Left renal cortex interstitium (tissue), 4 donors: ENCODE results near the gene ANXA6. TPM values are rescaled to one million over a fixed set of nuclear protein-coding genes. Genes with fewer than 3 reads are reported as not detected.
"Not testable (repeated sequence)": the region's sequence is repeated elsewhere in the genome, so short reads cannot be mapped to it uniquely, and the experiment has no call there.

ENCODE experiments used
- DNase-seq, 4 donors: peaks; one replicate each; pipeline ENCODE4 v3.0.0-alpha.2; 2013; ENCODE audit warnings: low read depth in 4 of 4, low spot score in 2 of 4, missing footprints in 1 of 4
- polyA plus RNA-seq, 4 donors: library from polyadenylated mRNA; unstranded; fragments of 120-200 nt; gene quantifications; one replicate each; pipeline ENCODE4 v1.2.1, GENCODE V29; 2013; ENCODE audit not compliant: insufficient read length in 4 of 4

Gene ANXA6
- polyA plus RNA-seq: 100 to 1,000 TPM; 130 to 161 (median 150) TPM

DNA sequence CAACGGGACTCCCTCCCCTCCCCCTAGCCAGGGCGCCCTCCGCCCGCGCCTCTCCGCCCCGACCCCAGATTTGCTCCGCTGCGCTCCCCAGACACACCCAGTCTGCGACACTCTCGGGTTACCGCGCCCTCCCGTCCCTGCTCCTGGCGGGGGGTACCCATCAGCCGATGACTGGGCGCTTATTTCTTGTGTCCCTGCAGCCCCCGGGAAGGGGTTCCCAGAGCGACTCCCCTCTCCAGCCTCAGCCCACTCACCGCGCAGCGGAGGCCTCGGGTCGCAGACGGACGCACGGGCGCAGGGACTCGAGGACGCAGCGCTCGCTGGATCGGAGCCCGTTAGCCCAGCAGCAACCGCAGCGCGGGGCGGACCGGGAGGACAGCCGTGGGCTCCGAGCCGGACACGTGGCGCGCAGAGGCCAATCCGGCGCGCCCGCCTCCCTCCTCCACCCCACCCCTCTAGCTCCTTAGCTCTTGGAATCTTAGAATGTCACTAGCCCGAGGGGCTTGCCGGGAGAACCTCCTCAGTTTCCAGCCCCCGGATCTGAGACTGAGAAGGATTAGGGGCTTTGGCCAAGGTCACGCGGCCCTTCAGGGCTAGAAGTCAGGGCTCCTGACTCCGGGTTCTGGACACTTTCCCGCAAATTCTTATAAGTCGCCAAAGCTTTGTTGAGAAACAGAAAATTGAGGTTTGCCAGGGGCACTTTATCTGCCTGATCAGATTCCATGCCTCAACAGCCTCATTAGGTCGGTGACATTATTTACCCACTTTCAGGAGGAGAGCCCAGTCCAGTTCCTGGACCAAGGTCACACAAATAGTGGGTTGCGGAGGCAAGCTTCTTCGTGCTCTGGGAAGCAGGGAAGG is at the start of gene ANXA6:
Gene ANXA6, minus strand, starts transcription at position 354 of the 861 bp plus-strand sequence. CDS start 9,878 bp downstream, outside the sequence.
- DNase-seq: peak; percentile 60 to 77 (median 74)

DNA sequence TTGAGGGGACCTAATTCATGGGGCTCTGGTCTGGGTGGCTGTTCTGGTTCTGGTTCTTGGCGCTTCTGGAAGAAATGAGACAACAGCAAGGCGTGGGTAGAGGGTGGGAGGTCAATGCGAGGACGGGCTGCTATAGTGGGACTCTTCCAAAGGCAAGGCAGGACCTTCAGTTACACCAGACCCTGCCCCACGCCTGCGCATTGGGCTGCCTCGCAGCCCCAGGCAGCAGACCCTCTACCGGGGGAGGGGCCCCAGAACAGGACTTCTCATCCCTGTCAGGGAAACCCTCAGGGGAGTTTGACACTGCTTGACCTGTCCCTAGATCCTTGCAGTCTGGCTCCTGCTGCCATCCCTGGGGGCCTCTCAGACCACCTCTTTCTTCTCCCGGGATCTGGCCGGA is 47.8 kb upstream of the ANXA6 start:
- no peak for DNase-seq

DNA sequence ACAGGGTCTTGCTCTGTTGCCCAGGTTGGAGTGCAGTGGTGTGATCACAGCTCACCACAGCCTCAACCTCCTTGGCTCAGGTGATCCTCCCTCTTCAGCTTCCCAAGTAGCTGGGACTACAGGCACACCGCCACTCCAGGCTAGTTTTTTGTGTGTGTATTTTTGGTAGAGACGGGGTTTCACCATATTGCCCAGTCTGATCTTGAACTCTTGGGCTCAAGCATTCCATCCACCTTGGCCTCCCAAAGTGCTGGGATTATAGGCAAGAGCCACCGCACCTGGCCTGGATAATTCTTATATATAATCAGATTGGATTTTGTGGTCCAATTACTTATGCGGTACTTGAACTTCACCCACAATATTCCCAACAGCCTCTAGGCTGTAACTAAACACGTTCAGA is 46.5 kb upstream of the ANXA6 start:
- DNase-seq: no peak

DNA sequence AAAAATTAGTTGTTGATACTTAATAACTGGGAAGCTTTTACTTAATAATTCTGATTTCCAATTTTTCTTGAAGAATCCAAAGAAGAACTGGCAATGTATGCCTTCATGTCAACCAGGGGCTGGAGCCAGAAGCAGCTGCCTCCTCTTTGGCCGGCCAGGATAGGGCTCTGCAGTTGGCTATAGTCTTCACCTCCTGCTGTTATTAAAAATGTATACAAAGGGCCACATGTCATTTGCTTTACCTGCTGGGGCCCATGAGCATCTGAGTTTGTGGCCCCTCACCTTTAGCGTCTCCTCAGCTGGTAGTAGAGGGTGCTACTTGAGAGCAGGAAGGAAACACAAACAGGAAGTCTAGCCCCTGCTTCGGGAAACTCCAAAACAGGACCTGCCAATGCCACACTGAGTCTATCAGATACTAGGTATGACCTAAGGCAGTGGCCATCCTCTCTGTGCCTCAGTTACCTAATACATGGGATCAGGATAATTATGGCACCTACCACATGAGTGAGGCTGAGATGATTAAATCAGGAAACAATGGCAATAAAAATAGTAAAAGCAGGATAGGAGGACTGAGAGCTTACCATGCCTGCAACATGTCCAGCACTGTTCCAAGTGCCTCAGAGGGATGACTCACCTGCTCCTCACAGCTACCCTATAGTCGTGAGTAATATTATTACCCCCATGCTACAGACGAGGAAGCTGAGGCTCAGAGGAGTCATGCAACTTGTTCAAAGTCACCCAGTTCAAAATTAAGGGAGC is 45.0 kb upstream of the ANXA6 start:
- DNase-seq: no peak

DNA sequence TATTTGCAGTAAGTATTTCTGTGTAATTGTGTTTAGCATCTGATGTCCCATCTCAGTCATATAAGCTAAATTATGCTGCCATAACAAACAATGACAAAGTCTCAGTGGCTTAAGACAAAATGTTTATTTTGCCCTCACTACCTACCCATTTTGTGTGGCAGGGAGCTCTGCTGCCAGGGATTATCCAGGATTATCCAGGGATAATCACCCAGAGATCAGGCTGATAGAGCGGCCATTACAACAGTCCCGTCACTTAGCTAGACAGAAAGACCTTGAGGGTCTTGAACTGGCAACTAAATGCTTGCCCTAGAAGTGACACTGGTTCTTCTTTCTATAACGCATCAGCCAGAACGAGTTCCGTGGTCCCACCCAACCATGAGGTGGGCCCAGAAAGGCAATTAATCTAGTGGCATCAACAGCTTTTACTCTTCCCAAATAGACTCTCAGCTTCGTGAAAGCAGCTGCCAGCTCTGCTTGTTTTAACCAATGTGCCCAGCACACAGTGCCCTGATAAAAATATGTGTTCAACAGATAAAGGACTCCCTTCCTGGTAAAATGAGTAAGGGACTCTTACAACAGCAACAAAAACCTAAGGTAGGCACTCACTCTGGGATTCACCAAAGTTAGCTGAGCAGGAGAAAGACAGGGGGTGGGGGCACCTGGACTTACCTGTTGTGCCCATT is 43.5 kb upstream of the ANXA6 start:
- DNase-seq: no peak

DNA sequence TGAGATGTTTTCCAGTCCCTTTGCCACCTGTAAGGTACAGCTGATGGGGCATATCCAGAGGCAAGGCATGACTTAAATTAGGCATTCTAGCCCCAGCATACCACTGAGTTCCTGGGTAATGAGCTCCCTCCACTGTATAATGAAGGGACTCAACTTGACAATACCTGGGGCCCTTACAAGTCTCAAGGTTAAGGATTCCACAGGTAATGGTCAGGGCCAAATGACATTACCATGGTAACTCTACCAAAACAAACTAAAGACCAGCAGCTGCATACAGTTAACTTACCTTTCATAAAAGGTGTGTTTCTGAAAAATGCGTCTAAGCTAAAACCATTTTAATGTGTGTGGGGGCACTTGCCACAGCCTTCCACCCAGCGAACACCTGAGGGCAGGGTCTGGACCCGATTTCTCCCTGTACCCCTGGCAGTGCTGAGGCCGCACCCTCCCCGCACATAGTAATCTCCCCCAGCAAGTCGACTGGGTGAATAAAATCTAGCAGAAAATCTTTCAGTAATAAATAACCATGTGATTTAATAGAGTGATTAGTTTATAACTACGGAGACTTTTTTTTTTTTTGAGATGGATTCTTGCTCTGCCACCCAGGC is 42.1 kb upstream of the ANXA6 start:
- no peak for DNase-seq

DNA sequence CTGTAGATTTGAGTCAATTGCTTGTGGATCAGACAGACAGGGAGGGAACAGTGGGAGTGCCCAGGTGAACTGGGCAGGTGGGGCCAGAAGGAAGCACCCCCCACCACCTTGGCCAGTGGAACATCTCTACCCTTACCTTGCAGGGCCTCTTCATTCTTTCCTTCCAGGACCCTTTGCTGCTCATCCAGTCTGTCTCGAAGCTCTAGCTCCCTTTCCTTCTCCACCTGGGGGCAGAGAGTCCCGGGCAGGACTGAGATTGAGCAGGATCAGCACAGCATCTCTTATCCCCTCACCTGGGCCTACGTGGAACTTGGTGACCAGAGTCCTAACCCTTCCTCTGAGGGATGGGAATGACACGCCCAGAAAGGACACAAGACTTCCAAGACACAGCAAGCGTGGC is 41.3 kb upstream of the ANXA6 start:
- DNase-seq: no peak

DNA sequence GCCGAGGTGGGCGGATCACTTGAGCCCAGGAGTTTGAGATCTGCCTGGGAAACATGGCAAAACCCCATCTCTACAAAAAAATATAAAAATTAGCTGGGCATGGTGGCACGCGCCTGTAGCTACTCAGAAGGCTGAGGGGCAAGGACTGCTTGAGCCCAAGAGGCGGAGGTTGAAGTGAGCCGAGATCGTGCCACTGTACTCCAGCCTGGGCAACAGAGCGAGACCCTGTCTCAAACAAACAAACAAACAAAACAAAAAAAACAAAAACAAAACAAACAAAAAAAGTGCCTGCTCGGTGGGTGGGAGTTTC is 39.7 kb upstream of the ANXA6 start:
- not testable (repeated sequence) for DNase-seq

DNA sequence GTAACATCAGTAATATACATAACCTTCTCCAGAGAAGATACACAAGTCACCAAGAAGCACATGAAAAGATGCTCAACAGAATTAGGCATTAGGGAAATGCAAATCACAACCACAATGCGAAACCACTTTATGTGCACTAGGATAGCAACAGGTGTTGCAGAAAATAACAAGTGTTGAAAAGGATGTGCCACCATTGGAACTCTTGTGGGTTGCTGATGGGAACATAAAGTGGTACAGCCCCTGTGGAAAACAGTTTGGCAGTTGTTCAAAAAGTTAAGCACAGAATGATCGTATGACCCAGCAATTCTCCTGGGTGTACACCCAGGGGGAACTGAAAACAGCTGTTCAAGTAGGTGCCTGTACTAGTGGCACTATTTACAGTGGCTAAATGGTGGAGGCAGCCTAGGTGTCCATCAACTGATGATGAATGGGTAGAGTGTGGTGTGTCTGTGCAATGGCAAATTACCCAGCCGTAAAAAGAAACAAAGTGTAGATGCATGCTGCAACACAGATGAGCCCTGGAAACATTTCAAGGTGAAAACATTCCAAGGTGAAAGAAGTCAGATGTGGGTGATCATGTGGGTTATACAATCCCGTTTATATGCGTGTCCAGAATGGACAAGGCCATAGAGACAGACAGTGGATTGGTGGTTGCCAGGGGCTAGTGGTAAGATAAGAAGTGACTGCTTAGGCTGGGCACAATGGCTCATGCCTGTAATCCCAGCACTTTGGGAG is 39.1 kb upstream of the ANXA6 start:
- DNase-seq: no peak

DNA sequence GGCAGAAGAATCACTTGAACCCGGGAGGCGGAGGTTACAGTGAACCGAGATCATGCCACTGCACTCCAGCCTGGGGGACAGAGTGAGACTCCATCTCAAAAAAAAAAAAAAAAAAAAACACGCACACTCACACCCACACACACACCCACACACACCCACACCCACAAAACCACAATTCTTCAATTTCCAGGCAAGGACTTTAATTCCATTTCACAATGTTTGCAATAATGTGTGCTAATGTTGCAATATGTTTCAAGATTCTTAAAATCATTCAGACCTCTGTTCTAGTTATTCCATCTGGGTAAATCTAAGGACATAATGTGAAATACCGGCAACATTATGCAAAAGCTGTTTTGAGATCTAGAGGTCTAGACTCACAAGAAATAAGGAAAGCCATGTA is 38.0 kb upstream of the ANXA6 start:
- no peak for DNase-seq

DNA sequence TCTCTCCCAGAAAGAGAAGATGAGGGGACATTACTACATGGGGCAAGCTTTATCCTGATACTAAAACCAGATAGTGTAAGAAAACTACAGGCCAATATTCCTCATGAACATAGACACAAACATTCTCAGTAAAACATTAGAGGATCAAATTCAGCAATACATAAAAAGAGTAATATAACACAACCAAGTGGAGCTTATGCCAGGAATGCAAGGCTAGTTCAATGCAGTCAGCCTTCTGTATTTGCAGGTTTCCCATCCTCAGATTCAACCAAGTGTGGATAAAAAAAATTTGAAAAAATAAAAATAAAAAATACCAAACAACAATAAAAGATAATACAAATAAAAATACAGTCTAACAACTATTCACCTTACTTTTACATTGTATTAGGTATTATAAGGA is 35.0 kb upstream of the ANXA6 start:
- DNase-seq: no peak

DNA sequence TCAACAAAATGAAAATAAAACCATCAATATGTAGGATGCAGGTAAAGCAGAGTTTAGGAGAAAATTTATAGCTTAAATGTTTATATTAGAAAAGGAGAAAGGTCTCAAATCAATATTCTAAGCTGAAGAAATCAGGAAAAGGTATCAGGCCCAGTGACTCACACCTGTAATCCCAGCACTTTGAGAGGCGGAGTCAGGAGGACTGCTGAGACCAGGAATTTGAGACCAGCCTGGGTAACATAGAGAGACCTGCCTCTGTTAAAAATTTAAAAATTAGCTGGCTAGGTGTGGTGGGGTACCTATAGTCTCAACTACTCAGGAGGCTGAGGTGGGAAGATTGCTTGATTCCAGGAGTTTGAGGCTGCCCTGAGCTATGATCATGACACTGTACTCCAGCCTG is 34.1 kb upstream of the ANXA6 start:
- no peak for DNase-seq

DNA sequence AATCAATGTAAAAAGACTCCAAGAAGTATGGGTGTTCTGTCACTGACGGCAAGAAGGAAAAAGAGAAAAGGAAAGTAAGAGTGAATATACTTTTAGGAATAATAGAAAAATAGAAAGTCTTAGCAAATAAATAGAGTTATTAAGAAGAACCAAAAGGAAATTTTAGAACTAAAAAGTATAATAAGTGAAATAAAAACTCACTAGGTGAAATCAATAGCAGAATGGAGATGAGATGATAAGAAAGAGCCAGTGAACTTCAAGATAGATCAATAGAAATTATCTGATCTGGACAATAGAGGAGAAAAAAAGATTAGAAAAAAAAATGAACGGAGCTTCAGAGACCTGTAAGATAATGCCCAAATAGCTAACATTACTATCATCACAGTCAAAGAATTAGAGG is 31.6 kb upstream of the ANXA6 start:
- no peak for DNase-seq

DNA sequence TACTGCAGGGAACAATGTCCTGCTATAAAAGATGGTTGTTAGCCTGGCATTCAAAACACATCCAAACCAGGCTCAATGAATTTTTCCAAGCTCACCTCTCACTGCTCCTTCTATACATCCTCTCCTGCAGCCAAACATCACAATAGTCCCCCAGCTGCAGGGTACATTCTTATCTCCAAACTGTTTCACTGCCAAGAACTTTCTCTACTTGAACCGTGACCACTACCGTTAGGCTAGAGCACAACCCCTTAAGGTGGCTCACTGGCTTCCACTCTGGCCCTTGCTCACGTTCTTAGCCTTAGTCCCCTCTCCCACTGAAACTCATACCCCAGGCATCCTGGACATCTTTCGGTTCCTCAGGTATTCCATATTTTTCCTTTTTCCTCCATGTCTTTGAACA is 29.0 kb upstream of the ANXA6 start:
- no peak for DNase-seq

DNA sequence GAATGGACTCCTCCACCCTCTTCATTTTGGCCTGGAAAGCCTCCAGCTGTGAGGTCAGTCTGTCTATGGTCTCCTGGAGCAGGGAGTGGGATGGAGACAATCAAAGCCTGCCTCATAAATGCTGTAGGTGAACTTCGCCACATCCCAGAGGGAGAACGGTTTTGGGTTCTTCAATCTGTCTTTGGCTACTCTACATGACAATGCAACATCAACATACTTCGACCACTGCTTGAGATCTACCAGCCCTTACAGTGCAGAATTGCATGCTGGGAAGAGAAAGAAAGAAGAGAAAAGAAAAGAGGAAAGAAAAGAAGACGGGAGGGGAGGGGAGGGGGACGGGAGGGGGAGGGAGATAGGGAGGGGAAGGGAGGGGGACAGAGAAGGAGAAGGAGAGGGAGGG is 28.5 kb upstream of the ANXA6 start:
- no peak for DNase-seq

DNA sequence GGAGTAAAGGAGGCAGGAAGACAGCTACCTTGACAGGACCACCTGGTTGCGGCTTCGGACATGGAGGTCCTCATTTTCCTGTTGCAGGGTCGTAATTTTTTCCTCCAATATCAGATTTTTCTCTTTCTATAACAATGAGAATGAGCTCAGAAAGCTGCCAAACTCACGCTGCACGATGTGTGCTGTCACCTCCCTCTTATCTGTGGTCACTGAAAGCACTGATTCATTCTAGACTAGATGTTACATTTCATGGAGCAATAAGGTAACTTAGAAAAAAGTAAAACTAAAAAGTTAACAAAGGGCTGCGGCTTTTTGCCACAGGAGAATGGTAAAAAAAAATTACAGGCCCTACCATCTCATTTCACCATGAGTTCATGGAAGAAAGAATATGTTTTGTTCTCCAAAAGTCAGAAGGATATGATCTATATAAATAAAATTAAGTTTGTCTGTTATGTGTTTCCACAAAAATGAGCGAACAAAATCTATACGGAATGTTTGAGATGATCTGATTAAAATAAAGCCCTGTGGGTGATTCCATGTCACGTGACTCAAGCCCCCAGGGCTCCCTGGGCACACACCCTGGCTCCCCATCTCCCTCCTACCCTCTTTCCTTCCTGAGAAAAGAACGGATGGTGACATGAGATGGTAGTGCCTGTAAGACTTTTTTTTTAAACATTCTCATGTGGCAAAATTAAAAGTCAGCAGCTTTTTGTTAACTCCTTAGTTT is 26.9 kb upstream of the ANXA6 start:
- DNase-seq: no peak

DNA sequence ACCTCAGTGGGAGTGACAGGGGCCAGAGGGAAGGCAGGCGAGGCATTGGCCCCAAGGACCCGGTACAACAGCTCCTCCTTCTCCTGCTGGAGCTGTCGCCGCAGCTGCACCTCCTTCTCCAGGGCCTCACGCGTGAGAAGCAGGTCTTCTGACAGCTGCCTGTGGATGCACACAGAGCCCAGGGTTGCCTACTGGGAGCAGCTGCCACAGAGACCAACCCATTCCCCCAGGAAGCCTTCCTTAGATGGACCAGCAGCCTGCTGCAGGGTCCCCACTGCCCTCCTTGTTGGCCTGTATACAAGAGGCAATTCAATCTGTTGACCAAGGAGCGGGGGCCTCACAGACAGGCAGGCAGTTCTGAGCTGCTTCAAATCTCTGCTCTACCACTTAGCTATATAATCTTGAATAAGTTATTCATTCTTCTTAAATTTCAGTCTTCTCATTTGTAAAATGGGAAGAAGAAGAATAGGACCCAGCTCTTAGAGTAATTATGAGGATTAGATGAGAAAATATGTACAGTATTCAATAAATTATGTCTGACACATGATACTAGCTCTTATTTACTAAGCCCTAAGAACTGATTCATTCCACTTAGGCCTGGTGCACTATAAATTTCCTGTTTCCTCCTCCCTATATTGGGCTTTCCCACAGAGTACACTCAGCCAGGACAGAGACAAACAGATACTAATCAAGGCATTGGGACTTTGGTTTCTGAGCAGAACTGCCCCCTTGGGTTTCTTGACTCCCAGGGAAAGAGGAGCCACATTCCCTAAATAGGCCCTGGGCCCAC is 26.1 kb upstream of the ANXA6 start:
- no peak for DNase-seq

DNA sequence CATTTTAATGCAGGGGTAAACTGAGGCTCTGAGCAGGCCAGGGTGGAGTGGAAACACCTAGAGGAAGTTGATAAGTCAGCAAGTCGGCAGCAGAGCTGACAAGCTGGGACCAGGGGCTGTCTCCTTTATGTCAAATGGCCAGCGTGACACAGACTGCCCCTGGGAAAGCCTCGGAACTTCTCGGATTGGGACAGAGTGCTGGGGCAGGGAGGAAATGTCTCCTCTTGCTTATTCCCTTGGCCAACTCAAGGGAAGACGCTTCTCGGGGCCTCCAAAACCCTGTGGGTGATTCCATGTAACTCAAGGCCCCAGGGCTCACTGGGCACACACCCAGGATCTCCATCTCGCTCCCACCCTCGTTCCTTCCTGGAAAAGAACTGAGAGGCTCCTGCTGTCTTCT is 25.4 kb upstream of the ANXA6 start:
- no peak for DNase-seq

DNA sequence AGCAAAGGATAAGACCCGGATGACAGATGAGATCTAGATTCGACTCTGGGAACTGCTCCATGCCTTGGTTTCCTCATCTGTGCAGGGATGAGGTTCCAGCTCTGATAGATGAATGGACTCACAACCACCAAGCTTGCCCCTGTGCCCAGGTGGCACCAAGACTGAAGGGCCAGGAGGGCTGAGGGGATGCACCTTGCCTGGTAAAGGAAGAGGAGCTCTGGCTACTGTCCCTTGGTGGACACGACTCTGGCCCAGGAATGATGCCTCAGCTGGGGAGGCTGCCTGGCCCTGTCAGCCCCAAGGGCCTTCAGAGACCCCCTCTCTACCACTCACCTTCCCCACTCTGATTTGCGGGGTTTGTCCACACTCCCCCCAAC is 24.9 kb upstream of the ANXA6 start:
- DNase-seq: no peak
